GM18867 (cell line): ENCODE measurements around the gene TICAM1.

Source experiments
- ATAC-seq: cut with Tn5 transposase; IDR thresholded peaks from one replicate; pipeline ENCODE4 v1.9.1; 2021; ENCODE audit warnings: mild to moderate bottlenecking, moderate library complexity; ENCODE audit not compliant: unreplicated experiment

Gene TICAM1

DNA sequence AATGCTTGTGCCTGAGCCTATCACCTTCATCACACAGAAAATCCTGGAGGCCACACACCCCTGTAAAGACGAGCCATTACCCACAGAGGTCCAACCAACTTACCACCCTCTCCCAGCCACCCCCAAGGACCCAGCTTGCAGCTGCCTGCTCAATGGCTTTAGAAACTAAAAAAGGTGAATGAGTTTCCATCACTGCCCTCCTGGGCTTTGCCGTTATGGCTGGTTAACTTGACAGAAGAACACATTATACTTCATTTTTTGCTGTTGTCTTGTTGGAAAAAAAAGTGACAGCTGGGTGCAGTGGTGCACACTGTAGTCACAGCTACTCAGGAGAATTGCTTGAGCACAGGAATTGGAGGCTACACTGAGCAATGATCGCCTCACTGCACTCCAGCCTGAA lies 57.4 kb downstream of the TICAM1 start:
- ATAC-seq = no peak

DNA sequence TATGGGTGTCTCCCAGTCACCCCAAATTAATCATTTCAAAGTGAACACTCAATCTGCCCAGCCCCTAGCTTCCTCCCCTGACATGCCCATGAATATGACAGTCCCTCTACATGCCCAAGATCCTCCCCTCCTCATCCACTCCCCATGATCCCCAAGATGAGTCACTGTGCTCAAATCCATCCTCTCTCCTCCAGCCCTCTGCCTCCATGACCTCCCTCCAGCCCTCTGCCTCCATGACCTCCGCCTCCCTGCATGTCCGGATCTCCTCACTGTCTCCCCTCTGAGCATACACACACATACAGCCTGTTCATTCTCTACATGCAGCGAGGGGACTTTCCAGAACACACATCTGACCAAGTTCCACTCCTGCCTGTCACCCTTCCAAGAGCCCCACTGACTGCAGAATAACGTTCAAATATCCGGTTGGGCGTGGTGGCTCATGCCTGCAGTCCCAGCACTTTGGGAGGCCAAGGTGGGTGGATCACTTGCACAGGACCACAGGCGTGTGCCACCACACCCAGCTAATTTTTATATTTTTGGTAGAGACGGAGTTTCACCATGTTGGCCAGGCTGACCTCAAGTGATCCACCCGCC lies 58.4 kb downstream of the TICAM1 start:
- no peak for ATAC-seq

DNA sequence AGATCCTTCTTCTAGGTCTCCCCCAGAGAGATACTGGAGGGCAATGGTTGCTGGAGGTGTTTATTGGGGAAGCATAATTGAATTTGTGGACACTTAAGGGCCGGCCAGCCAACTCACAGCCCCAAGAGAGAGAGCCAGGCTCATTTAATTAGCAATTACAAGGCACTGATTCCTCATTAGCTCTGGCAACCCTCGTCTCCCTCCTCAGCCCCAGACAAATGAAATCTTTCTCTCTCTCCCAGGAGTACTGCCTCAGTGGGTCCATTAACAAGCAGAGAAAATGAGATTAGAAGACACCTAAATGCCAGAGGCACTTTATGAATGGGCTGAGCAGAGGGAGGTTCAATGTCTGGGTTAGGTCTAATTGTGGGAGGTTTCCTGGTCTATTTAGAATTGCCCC lies 58.9 kb downstream of the TICAM1 start:
- ATAC-seq = no peak

DNA sequence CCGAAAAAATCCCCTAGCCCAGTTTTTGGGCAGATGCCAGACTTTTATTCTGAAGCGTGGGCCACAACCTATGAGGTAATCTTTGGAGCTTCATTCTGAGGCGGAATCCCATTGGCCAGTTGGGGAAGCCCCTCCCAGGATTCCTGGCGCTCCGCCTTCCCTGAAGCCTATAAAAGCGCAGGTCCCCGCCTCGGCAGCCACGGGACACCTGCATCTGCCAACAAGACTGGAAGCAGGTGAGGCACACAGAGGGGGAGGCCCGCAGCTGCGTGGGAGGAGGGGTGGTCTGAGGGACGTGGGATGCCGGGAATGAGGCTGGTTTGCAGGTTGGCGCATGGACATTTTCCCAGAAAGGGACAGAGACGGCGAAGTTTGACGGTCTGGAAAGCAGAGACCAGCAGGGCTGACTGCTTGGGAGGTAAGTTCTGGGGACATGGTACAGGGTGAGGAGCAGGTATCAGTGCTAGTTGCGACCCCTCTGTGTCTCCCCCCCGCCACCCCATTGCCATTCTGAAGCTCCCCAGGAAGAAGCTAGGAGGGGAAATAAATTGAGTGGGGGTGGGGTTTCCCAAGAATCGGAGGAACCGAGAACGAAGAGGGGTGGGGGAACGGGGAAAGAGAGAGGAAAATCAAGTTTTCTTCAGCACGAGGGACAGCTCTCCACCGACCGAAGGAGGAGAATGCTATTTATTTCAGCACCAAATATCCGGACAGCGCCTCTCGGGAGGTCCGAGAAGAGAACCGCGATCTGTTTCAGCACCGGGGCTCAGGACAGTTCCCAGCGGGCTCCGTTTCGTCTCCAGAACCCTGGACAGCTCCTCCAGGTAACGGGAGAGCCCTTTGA lies 62.4 kb downstream of the TICAM1 start:
- ATAC-seq = no peak
